Skeletal muscle satellite cell (primary cell): Measurements from ENCODE around the gene NHLH2.

Source experiments
- H3K27me3 ChIP-seq: 2 replicates; pipeline ENCODE4 v1.7.0; 2013; ENCODE audit warnings: low read length; ENCODE audit not compliant: control insufficient read depth, insufficient read depth
- H3K36me3 ChIP-seq: 2 replicates; pipeline ENCODE4 v1.7.0; 2013; ENCODE audit warnings: mild to moderate bottlenecking, control low read depth, low read length; ENCODE audit not compliant: insufficient read depth
- H3K4me1 ChIP-seq: 2 replicates; pipeline ENCODE4 v1.7.0; 2013; ENCODE audit warnings: low read length; ENCODE audit not compliant: control insufficient read depth, insufficient read depth
- H3K4me2 ChIP-seq: 2 replicates; pipeline ENCODE4 v1.7.0; 2013; ENCODE audit warnings: mild to moderate bottlenecking, low read length
- H3K4me3 ChIP-seq: 2 replicates; pipeline ENCODE4 v1.7.0; 2013; ENCODE audit warnings: low read length
- H3K9ac ChIP-seq: 2 replicates; pipeline ENCODE4 v1.7.0; 2013; ENCODE audit warnings: mild to moderate bottlenecking, low read depth, low read length, moderate library complexity
- H3K9me3 ChIP-seq: replicated peaks from 2 replicates; pipeline ENCODE4 v1.7.0; 2013; ENCODE audit warnings: mild to moderate bottlenecking, control low read depth, low read length

The NHLH2 gene

DNA sequence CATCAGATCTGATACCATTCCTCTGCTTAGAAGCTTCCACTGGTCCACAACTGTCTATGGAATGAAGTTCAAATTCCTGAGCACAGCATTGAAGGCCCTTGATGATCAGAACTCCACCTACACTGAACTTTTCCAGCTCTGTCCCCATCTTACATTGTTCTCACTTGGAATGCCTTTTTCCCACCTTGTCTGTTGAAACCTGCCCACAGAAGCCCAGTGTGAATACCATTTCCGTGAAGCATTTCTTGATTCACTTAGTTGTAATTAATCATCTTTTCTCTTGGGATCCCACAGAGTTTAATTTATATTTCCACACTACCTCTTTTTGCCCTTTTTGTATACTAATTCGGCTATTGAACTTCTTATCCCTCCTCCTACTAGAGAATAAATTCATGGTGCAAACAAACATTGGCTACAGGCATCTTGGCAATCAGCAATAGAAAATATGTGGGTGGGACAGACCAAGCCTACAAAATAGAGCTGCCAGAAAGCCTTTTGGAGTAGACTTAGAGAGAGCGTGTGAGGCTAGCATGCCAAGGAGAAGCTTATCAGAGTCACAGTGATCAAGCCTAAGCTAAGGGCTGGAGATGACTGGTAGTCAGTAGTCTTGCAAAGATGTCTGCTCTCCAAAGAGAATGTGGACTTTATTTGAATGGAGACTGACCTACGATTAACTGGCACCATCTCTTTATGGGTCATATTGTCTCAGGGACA lies 26.1 kb downstream of the NHLH2 start:
- Histone ChIP-seq H3K9me3 (no peaks in the 10 kb centered on the region), H3K4me3 (no peak overlapping the region), H3K4me2 (no peak overlapping the region), H3K27me3 (peaks cover 10% of the 10 kb centered on the region), H3K4me1 (no peaks in the 10 kb centered on the region), H3K9ac (no peak overlapping the region), H3K36me3 (no peaks in the 10 kb centered on the region)

DNA sequence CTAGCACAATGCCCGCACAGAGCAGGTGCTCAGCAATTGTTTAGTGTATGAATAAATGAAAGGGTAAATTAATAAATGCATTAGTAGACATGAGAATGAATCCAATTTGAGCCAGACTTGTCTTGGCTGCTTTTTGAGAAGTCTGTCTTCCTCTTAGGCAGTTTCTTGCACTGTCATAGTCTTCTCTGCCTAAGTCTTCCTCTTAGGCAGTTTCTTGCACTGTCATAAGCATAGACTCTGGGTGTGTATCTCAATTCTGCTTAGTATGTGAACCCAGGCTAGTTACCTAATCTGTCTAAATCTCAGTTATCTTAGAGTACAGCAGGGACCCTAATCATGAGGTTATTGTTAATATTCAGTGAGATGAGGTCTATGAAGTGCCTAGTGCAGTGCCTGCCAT lies 27.2 kb downstream of the NHLH2 start:
- H3K27me3 ChIP-seq = peaks cover 10% of the 10 kb centered on the region
- no peak overlapping the region for H3K4me2 ChIP-seq
- H3K9me3 ChIP-seq = no peaks in the 10 kb centered on the region
- H3K4me1 ChIP-seq = no peaks in the 10 kb centered on the region
- no peak overlapping the region for H3K4me3 ChIP-seq
- H3K9ac ChIP-seq = no peak overlapping the region
- no peaks in the 10 kb centered on the region for H3K36me3 ChIP-seq

DNA sequence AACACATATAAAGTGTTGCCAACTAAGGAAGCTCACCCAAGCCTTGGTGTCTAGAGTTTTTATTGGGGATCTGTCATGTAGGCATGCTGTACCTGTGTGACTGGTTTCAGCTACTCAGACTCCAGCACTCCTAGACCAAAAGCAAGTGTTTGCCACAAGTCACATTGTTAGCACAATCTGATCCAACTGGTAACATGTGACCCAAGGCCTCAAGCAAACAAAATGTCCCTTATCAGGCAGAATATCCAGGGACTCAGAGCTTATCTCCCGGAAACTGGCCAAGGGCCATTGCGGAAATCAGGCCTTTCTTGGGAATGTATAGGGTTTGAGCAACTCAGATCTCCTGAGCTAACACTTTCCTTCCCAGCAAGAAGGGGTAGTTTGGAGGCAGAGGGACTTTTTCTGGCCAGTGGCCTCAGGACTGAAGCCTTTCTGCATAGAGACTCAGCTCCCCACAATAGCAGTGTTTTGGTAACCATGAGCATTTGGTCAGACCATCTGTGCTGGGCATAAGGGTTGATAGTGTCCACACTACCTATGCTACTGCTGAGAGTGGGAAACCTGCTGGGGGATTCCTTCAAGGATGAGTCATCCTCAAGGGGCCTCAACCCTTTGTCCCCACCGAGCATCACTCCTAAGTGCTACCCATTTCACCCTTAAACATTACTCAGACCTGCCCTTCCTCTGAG lies 29.6 kb downstream of the NHLH2 start:
- Histone ChIP-seq H3K27me3 (peaks cover 10% of the 10 kb centered on the region), H3K4me3 (no peak overlapping the region), H3K9me3 (no peaks in the 10 kb centered on the region), H3K36me3 (no peaks in the 10 kb centered on the region), H3K4me1 (no peaks in the 10 kb centered on the region), H3K4me2 (no peak overlapping the region), H3K9ac (no peak overlapping the region)

DNA sequence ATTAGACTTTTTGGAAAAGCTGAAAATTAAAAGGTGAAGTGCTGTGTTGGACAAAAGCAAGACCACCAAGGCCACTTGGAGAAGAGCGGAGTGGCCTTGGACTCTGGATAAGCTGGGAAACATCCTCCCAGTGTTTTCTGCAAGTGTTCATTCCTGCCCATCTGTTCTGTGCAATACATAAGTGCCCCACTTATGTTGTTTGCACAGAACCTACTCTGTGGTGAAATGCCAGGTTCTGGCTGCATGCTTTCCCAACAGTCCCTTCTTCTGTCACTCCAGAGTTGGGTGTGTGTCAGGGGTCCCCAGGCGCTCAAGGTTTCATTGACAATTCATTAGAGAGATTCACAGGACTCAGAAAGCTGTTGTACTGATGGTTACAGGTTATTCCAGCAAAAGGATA lies 30.3 kb downstream of the NHLH2 start:
- Histone ChIP-seq H3K4me2 (no peak overlapping the region), H3K9me3 (no peaks in the 10 kb centered on the region), H3K27me3 (peaks cover 10% of the 10 kb centered on the region), H3K9ac (no peak overlapping the region), H3K4me3 (no peak overlapping the region), H3K4me1 (no peaks in the 10 kb centered on the region), H3K36me3 (no peaks in the 10 kb centered on the region)

DNA sequence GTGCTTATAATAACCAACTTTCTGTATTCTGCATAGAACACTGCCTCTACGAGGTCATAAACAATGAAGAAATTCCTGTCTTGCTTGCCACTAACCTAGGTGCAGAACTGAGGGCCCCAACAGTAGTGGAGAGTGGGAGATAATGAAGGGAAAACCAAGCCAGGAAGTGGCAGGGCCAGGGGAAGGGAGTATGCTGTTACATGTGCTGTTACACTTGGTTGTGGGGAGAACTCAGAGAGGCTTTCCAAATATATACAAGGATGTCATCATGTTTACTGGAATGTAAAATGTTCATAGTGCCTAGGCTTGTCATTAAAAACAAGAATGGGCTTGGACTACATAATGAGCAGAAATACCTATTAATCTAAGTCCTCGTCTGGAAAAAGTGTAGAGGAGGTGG lies 31.1 kb downstream of the NHLH2 start:
- no peaks in the 10 kb centered on the region for H3K4me1 ChIP-seq
- H3K27me3 ChIP-seq = peaks cover 7% of the 10 kb centered on the region
- no peak overlapping the region for H3K4me2 ChIP-seq
- H3K36me3 ChIP-seq = no peaks in the 10 kb centered on the region
- H3K4me3 ChIP-seq = no peak overlapping the region
- no peak overlapping the region for H3K9ac ChIP-seq
- no peaks in the 10 kb centered on the region for H3K9me3 ChIP-seq

DNA sequence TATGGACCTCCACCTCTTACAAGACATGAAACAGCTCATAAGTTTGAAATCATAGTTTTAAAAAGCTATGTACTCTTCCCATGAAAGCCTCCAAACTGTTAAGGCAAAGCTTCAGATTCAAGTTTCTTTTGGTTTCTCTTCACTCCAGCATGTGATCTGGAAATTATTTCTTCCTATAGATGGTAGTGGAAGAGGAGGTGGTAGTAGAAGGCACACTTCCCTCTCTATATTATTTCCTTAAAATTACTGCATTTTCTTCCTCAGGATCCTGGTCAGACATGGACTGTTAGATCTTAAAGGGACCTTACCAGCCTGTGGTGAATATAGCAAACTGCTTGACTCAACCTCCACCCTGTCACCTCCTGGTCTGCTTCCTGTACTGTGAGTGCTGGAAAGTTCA lies 31.9 kb downstream of the NHLH2 start:
- no peak overlapping the region for H3K4me2 ChIP-seq
- no peaks in the 10 kb centered on the region for H3K4me1 ChIP-seq
- no peak overlapping the region for H3K4me3 ChIP-seq
- peaks cover 7% of the 10 kb centered on the region for H3K27me3 ChIP-seq
- no peaks in the 10 kb centered on the region for H3K9me3 ChIP-seq
- H3K36me3 ChIP-seq = no peaks in the 10 kb centered on the region
- H3K9ac ChIP-seq = no peak overlapping the region

DNA sequence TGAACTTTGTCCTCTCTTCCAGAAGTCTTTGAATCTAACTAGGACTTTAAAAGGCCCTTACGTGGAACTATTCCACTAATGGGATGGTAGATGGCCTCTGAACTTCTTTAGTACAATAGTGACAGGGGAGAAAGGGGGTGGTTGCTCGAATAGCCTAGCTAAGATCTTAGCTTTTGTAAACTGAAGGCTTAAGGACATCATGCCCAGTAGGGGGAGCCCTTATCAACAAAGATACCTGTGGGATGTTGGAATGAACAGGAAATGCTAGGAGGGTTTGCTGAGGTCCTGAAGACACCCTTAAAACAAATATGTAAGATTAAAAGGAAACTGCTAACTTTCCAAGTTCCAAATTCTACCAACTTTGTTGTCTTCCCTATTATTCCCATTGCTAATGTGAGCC lies 33.2 kb downstream of the NHLH2 start:
- Histone ChIP-seq H3K36me3 (no peaks in the 10 kb centered on the region), H3K9me3 (no peaks in the 10 kb centered on the region), H3K9ac (no peak overlapping the region), H3K27me3 (no peaks in the 10 kb centered on the region), H3K4me2 (no peak overlapping the region), H3K4me1 (no peaks in the 10 kb centered on the region), H3K4me3 (no peak overlapping the region)

DNA sequence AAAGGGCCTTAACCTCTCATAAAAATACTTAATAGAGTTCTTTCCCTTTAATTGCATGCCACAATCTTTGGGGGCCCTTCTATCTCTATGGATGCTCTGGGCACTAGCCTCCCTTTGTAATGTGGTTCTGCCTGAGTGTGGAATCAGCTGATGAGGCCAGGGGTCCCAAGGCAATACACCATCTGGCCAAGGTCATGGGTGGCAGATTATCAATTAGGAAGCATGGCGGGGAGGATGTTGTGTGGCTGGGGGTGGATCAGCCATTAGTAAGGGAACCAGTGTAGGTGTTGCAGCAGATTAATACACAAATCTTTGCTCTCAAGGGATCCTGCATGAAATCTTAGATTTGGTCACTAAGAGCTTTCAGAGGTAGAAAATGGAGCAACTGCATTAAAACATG lies 35.3 kb downstream of the NHLH2 start:
- Histone ChIP-seq H3K9ac (no peak overlapping the region), H3K9me3 (no peaks in the 10 kb centered on the region), H3K4me1 (no peaks in the 10 kb centered on the region), H3K36me3 (no peaks in the 10 kb centered on the region), H3K4me3 (no peak overlapping the region), H3K4me2 (no peak overlapping the region), H3K27me3 (no peaks in the 10 kb centered on the region)

DNA sequence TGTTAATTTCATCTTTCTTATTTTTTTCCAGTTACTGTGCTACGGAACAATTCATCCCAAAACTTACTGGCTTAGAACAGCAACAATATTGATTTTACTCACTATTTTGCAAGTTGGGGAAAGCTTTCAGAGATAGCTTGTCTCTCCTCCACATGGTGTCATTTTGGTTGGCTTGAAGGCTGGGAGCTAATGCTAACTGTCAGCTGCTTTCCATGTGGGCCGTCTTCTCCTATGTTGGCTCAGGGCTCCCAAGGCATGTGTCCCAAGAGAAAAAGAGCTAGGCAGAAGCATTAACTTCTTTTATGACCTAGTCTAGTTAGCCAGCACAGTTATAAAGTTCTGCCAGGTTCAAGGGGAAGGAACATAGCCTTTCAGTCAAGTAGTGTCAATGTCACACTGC lies 38.5 kb downstream of the NHLH2 start:
- no peak overlapping the region for H3K4me2 ChIP-seq
- no peaks in the 10 kb centered on the region for H3K9me3 ChIP-seq
- H3K36me3 ChIP-seq = no peaks in the 10 kb centered on the region
- H3K4me3 ChIP-seq = no peak overlapping the region
- H3K27me3 ChIP-seq = no peaks in the 10 kb centered on the region
- no peak overlapping the region for H3K9ac ChIP-seq
- no peaks in the 10 kb centered on the region for H3K4me1 ChIP-seq

DNA sequence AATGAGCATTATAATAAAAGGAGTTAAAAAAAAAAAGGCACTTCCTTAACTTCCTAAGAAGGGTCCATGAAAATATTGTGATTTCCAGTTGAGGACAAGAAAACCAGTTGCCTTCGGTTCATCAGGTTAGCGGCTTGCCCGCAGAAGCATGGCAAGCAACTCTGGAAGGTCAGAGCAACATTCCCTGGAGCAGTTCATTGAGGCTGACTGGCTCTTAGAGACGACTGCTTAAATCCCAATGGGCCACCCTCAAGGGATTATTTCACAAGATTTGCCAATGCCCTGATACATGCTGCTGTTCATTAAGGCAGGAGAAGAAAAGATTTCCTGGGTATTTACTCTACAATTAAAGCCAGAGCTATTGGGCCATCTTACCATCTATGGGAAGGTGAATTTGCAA lies 43.4 kb downstream of the NHLH2 start:
- Histone ChIP-seq H3K9me3 (no peaks in the 10 kb centered on the region), H3K4me1 (no peaks in the 10 kb centered on the region), H3K27me3 (no peaks in the 10 kb centered on the region), H3K36me3 (no peaks in the 10 kb centered on the region), H3K4me3 (no peak overlapping the region), H3K9ac (no peak overlapping the region), H3K4me2 (no peak overlapping the region)

DNA sequence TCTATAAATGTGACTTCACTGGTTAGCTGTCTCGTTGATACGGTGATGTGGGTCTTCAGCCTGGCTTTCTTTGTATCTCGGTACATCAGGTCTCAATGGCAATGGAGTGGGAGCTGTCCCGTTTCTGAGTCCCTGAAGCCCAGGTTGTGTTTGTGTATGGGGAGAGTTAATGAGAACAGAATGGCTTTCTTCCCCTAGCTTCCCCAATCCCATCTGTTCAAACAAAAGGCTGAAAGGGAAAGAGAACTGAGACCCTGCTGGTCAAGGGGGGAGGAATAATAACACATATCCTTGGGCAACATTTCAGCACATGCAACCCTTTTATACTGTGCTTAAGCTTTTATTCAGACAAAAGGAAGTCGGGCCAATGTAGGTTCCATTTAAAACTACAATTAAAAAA lies 44.0 kb downstream of the NHLH2 start:
- Histone ChIP-seq H3K27me3 (no peaks in the 10 kb centered on the region), H3K9me3 (no peaks in the 10 kb centered on the region), H3K4me3 (no peak overlapping the region), H3K36me3 (no peaks in the 10 kb centered on the region), H3K9ac (no peak overlapping the region), H3K4me2 (no peak overlapping the region), H3K4me1 (no peaks in the 10 kb centered on the region)

DNA sequence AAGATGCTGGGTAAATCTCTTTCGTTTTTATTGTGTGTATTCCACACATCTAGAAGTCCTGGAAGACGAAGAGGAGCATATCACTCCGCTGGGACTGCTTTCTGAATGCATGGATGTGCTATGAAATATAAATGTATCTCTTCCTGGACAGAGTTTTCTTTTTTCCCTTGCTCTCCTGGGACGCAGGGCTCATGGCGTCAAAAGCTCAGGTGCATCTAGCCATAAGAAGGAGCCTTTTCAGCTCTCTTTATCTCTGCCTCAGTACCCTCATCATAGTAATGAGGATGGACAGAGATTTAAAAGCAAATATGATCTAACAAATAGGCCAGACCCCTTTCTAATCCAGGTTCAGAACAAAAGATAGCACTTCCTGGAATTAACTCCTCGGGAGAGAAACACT lies 44.9 kb downstream of the NHLH2 start:
- Histone ChIP-seq H3K4me2 (no peak overlapping the region), H3K9me3 (no peaks in the 10 kb centered on the region), H3K4me3 (no peak overlapping the region), H3K4me1 (no peaks in the 10 kb centered on the region), H3K9ac (no peak overlapping the region), H3K36me3 (no peaks in the 10 kb centered on the region), H3K27me3 (no peaks in the 10 kb centered on the region)
